ENCODE measurements around the gene PKIB. TPM values are rescaled to one million over a fixed set of nuclear protein-coding genes. Genes with fewer than 3 reads are reported as not detected.

The PKIB gene
- total and polyA plus RNA-seq, 4 donors: 2.5 to 5.1 (median 3.0) TPM

DNA sequence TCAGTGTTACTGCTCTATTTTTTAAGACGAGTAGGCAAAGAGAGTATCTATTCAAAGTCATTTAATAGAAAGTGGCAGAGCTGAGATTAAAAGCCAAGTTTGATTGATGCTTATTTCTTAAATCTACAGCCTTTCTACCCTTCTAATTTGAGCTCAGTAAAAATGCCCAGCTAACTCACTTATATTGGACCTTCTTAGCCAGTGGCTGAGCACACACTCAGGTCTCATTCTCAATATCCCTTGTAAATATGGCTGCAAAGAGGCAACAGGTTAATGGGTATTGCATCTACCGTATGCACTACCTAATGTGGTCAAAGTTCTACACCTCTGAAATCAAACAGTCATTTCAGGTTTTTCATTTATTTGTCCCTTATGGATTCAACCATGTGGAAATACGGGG is 6.7 kb downstream of the PKIB start:
- Histone ChIP-seq H3K36me3 (ENCODE audit: control insufficient read depth in 4 of 4, insufficient read depth in 3 of 4, low read depth in 1 of 4, low read length in 3 of 4) (no peaks in the 10 kb centered on the region), H3K4me3 (ENCODE audit: low read depth in 1 of 3, low read length in 3 of 3) (no peak overlapping the region), H3K9ac (ENCODE audit: low read depth in 1 of 2, low read length in 2 of 2) (no peak overlapping the region), H3K27ac (ENCODE audit: low read depth in 1 of 2, low read length in 2 of 2) (no peak overlapping the region), H3K9me3 (ENCODE audit: control insufficient read depth in 4 of 4, low read length in 3 of 4) (no peaks in the 10 kb centered on the region), H3K27me3 (ENCODE audit: control insufficient read depth in 4 of 4, insufficient read depth in 4 of 4, low read length in 3 of 4) (peaks cover 0 to 3% (median 0%) of the 10 kb centered on the region in 4 donors), H3K4me1 (ENCODE audit: control insufficient read depth in 4 of 4, insufficient read depth in 4 of 4, low read length in 3 of 4) (no peaks in the 10 kb centered on the region)
- TF ChIP-seq, protein P1, sequence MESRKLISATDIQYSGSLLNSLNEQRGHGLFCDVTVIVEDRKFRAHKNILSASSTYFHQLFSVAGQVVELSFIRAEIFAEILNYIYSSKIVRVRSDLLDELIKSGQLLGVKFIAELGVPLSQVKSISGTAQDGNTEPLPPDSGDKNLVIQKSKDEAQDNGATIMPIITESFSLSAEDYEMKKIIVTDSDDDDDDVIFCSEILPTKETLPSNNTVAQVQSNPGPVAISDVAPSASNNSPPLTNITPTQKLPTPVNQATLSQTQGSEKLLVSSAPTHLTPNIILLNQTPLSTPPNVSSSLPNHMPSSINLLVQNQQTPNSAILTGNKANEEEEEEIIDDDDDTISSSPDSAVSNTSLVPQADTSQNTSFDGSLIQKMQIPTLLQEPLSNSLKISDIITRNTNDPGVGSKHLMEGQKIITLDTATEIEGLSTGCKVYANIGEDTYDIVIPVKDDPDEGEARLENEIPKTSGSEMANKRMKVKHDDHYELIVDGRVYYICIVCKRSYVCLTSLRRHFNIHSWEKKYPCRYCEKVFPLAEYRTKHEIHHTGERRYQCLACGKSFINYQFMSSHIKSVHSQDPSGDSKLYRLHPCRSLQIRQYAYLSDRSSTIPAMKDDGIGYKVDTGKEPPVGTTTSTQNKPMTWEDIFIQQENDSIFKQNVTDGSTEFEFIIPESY (IDR thresholded peaks at IDR 0.05): no peak
- no peak for TF ChIP-seq TAF1 (conservative IDR thresholded peaks at IDR 0.05)
- no peak for TF ChIP-seq RXRA (IDR thresholded peaks at IDR 0.05)
- TF ChIP-seq SP1 (IDR thresholded peaks at IDR 0.05): no peak
- TF ChIP-seq, protein P2, sequence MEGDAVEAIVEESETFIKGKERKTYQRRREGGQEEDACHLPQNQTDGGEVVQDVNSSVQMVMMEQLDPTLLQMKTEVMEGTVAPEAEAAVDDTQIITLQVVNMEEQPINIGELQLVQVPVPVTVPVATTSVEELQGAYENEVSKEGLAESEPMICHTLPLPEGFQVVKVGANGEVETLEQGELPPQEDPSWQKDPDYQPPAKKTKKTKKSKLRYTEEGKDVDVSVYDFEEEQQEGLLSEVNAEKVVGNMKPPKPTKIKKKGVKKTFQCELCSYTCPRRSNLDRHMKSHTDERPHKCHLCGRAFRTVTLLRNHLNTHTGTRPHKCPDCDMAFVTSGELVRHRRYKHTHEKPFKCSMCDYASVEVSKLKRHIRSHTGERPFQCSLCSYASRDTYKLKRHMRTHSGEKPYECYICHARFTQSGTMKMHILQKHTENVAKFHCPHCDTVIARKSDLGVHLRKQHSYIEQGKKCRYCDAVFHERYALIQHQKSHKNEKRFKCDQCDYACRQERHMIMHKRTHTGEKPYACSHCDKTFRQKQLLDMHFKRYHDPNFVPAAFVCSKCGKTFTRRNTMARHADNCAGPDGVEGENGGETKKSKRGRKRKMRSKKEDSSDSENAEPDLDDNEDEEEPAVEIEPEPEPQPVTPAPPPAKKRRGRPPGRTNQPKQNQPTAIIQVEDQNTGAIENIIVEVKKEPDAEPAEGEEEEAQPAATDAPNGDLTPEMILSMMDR (IDR thresholded peaks at IDR 0.05; ENCODE audit: low read depth, low read length, missing input control): no peak
- no peak for TF ChIP-seq JUND (IDR thresholded peaks at IDR 0.05)
- TF ChIP-seq NR2F2 (IDR thresholded peaks at IDR 0.05): no peak
- no peak for TF ChIP-seq GABPA (IDR thresholded peaks at IDR 0.05 in 1 of 2, conservative IDR thresholded peaks at IDR 0.05 in 1 of 2)
- TF ChIP-seq, protein P3, sequence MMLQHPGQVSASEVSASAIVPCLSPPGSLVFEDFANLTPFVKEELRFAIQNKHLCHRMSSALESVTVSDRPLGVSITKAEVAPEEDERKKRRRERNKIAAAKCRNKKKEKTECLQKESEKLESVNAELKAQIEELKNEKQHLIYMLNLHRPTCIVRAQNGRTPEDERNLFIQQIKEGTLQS (IDR thresholded peaks at IDR 0.05): no peak
- TF ChIP-seq FOXA1 (IDR thresholded peaks at IDR 0.05): no peak
- TF ChIP-seq, protein P4, sequence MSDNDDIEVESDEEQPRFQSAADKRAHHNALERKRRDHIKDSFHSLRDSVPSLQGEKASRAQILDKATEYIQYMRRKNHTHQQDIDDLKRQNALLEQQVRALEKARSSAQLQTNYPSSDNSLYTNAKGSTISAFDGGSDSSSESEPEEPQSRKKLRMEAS (IDR thresholded peaks at IDR 0.05): no peak
- no peak for TF ChIP-seq HNF4A (conservative IDR thresholded peaks at IDR 0.05)
- TF ChIP-seq YY1 (IDR thresholded peaks at IDR 0.05): no peak
- TF ChIP-seq HNF4G (IDR thresholded peaks at IDR 0.05): no peak
- no peak for TF ChIP-seq EGR1 (IDR thresholded peaks at IDR 0.05; ENCODE audit: low read depth in 2 of 2)
- TF ChIP-seq FOXA2 (IDR thresholded peaks at IDR 0.05): no peak
- no peak for TF ChIP-seq RAD21 (IDR thresholded peaks at IDR 0.05)
- TF ChIP-seq, protein P5, sequence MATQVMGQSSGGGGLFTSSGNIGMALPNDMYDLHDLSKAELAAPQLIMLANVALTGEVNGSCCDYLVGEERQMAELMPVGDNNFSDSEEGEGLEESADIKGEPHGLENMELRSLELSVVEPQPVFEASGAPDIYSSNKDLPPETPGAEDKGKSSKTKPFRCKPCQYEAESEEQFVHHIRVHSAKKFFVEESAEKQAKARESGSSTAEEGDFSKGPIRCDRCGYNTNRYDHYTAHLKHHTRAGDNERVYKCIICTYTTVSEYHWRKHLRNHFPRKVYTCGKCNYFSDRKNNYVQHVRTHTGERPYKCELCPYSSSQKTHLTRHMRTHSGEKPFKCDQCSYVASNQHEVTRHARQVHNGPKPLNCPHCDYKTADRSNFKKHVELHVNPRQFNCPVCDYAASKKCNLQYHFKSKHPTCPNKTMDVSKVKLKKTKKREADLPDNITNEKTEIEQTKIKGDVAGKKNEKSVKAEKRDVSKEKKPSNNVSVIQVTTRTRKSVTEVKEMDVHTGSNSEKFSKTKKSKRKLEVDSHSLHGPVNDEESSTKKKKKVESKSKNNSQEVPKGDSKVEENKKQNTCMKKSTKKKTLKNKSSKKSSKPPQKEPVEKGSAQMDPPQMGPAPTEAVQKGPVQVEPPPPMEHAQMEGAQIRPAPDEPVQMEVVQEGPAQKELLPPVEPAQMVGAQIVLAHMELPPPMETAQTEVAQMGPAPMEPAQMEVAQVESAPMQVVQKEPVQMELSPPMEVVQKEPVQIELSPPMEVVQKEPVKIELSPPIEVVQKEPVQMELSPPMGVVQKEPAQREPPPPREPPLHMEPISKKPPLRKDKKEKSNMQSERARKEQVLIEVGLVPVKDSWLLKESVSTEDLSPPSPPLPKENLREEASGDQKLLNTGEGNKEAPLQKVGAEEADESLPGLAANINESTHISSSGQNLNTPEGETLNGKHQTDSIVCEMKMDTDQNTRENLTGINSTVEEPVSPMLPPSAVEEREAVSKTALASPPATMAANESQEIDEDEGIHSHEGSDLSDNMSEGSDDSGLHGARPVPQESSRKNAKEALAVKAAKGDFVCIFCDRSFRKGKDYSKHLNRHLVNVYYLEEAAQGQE (IDR thresholded peaks at IDR 0.05): no peak
- 88% methylated on average over 3 of the region's 3 CpGs for WGBS
- DNase-seq (ENCODE audit: low spot score): no peak
